Kidney (tissue), 14 donors: Measurements from ENCODE around the gene WDR31. TPM values are rescaled to one million over a fixed set of nuclear protein-coding genes. Genes with fewer than 3 reads are reported as not detected.

ENCODE experiments used
- DNase-seq, 5 donors: peaks; one replicate each; pipeline ENCODE4 v3.0.0-alpha.2; 2013 to 2020
- FAIRE-seq: peaks from 2 replicates; lab custom pipeline; 2012; peaks lifted over from hg19 to GRCh38; lab: Jason Lieb, UNC
- H3K27ac ChIP-seq, 2 donors: one replicate each; pipeline ENCODE4 v1.7.0; 2013; ENCODE audit warnings: low read depth in 2 of 2, low read length in 2 of 2, inconsistent platforms in 1 of 2
- H3K27me3 ChIP-seq: one replicate; pipeline ENCODE4 v1.7.1; 2013; ENCODE audit warnings: low read length, inconsistent platforms; ENCODE audit not compliant: control insufficient read depth, insufficient read depth
- H3K36me3 ChIP-seq, 3 donors: one replicate each; pipeline versions ENCODE4 v1.7.0 to v1.7.1; 2013; ENCODE audit warnings: low read length in 3 of 3, control low read depth in 1 of 3, inconsistent platforms in 1 of 3; ENCODE audit not compliant: insufficient read depth in 3 of 3, control insufficient read depth in 2 of 3
- H3K4me1 ChIP-seq, 3 donors: one replicate each; pipeline versions ENCODE4 v1.7.0 to v1.7.1; 2013; ENCODE audit warnings: low read length in 3 of 3, inconsistent platforms in 1 of 3, low read depth in 1 of 3; ENCODE audit not compliant: control insufficient read depth in 2 of 3, insufficient read depth in 2 of 3
- H3K4me3 ChIP-seq, 3 donors: one replicate each; pipeline versions ENCODE4 v1.7.0 to v1.8.1; 2013; ENCODE audit warnings: low read length in 3 of 3, control low read depth in 1 of 3, inconsistent platforms in 1 of 3
- H3K9ac ChIP-seq, 3 donors: one replicate each; pipeline versions ENCODE4 v1.7.0 to v1.7.1; 2013; ENCODE audit warnings: low read length in 3 of 3, control low read depth in 1 of 3, inconsistent platforms in 1 of 3
- H3K9me3 ChIP-seq, 3 donors: one replicate each; pipeline versions ENCODE4 v1.7.0 to v1.7.1; 2013; ENCODE audit warnings: low read length in 3 of 3, control low read depth in 1 of 3, inconsistent platforms in 1 of 3; ENCODE audit not compliant: control insufficient read depth in 2 of 3, insufficient read depth in 1 of 3
- intact Hi-C: fragments of 100-400 bp; cut with DNase I; formaldehyde crosslinking; loops from one replicate; pipeline ENCODE4 v1.11.1; 2022
- polyA plus RNA-seq: library from polyadenylated mRNA; stranded (reverse); fragments of 350-450 nt; fragmentation: Illumina TruSeq; extraction: RNeasy Lipid Tissue Mini Kit (QIAGEN cat#74804); gene quantifications from one replicate; pipeline ENCODE4 v1.2.3, GENCODE V29; 2014; ENCODE audit warnings: low read depth, low replicate concordance; ENCODE audit not compliant: insufficient read depth
- total RNA-seq: library from RNA; stranded (reverse); fragmentation: NEBNext Ultra II Directional; extraction: Animal tissue kit (Norgen Biotek cat#: 25700); gene quantifications from one replicate; pipeline ENCODE4 v1.2.1, GENCODE V29; 2021
- TF ChIP-seq, protein P1 (sequence below): IDR thresholded peaks from 3 replicates; pipeline ENCODE4 v1.5.1; 2012; ENCODE audit warnings: mild to moderate bottlenecking, moderate library complexity, borderline replicate concordance; ENCODE audit not compliant: insufficient read depth; ENCODE audit errors: extremely low read depth
- donor health status: control.
- donor health status: control.
- donor health status: control.
- donor health status: control.
- donor health status: control.
- donor health status: DM: yes; HTN: yes; CAD: no.
- donor health status: Normal renal cell carcinoma (clear cell type).

Gene WDR31
- total and polyA plus RNA-seq, 2 donors from 2014 or later, result 3.1 to 8.7 TPM

DNA sequence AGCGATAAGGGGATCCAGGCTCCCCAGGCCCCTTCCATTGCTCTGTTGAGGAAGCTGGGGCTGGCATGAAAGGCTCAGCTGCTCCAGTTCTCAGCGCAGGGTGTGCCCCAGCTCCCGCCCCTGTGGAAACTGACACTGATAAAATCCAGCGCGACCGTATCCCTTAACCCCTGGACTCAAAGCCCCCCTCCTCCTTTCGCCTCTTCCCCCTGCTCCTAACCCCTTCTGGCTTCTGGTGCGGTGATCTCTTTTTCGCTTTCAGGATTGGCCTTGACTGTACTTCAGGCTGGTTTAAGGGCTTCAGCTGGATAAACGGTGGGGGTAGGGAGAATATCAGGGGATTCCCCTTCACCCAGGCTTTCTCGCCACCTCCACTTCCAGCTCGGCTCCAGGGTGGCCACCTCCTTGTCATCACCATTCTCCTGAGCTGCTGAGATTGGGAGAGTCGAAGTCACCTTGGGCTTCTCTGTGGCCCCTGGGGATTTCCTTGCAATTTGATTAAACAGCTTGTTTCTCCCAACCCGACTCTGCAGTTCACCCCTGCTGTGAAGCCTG lies 10.1 kb upstream of the WDR31 start:
- peaks cover 0 to 6% (median 4%) of the 10 kb centered on the region in 3 donors for H3K4me1 ChIP-seq
- intact Hi-C loops, result no loop called here

DNA sequence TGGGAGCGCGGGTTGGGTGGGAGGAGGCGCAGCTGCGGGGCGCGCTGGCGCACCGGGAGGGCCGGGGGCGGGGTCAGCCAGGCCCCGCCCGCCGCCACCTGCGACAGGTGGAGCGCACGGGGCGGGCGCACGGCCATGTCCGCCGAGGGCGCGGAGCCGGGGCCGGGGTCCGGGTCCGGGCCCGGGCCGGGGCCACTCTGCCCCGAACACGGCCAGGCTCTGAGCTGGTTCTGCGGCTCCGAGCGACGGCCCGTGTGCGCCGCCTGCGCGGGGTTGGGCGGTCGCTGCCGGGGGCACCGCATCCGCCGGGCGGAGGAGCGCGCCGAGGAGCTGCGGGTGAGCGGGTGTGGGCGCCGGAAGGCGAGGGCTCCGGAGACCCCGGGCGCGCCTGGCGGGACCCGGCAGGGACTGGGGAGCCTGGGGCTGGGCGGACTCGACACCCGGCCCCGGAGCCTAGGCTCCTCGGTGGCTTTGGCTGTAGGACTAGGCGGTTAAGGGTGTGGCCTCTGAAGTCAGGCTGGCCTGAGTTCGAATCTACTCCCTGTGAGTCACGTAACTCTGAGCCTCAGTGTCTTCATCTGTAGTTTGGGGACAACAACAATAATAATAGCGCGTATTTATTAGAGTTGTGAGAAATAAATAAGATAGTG lies 9.5 kb upstream of the WDR31 start, which contains the start of gene BSPRY:
Gene BSPRY (plus strand): TSS at position 97 of the 650 bp plus-strand sequence. CDS start 39 bp downstream, at position 136.
- Histone ChIP-seq H3K4me1 (peaks cover 0 to 6% (median 4%) of the 10 kb centered on the region in 3 donors), H3K4me3 (peak within 1 kb of the TSS; percentile 48 to 81 (median 76)), H3K27me3 (peaks cover 19% of the 10 kb centered on the region), H3K9ac (peak within 1 kb of the TSS in 2 of 3 donors; percentile 37 to 75), H3K9me3 (no peaks in the 10 kb centered on the region), H3K36me3 (no peaks in the 10 kb centered on the region), H3K27ac (peak within 1 kb of the TSS in 1 of 2 donors; percentile 23)
- FAIRE-seq (no peak), DNase-seq (peak in 2 of 5 donors; percentile 29 to 48)
- intact Hi-C loops, result no loop called here
- TF ChIP-seq, protein P1, sequence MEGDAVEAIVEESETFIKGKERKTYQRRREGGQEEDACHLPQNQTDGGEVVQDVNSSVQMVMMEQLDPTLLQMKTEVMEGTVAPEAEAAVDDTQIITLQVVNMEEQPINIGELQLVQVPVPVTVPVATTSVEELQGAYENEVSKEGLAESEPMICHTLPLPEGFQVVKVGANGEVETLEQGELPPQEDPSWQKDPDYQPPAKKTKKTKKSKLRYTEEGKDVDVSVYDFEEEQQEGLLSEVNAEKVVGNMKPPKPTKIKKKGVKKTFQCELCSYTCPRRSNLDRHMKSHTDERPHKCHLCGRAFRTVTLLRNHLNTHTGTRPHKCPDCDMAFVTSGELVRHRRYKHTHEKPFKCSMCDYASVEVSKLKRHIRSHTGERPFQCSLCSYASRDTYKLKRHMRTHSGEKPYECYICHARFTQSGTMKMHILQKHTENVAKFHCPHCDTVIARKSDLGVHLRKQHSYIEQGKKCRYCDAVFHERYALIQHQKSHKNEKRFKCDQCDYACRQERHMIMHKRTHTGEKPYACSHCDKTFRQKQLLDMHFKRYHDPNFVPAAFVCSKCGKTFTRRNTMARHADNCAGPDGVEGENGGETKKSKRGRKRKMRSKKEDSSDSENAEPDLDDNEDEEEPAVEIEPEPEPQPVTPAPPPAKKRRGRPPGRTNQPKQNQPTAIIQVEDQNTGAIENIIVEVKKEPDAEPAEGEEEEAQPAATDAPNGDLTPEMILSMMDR, result no peak

More for the DNA sequence above, 10.1 kb upstream of the WDR31 start:
- peak overlapping the region; percentile 48 to 81 (median 76) for H3K4me3 ChIP-seq
- DNase-seq, result peak in 1 of 5 donors; percentile 11
- H3K27ac ChIP-seq, result peak overlapping the region in 1 of 2 donors; percentile 23
- no peaks in the 10 kb centered on the region for H3K9me3 ChIP-seq
- peak overlapping the region in 2 of 3 donors; percentile 37 to 75 for H3K9ac ChIP-seq
- H3K27me3 ChIP-seq, result peaks cover 19% of the 10 kb centered on the region
- no peaks in the 10 kb centered on the region for H3K36me3 ChIP-seq
- TF ChIP-seq, protein P1, result no peak
- no peak for FAIRE-seq

DNA sequence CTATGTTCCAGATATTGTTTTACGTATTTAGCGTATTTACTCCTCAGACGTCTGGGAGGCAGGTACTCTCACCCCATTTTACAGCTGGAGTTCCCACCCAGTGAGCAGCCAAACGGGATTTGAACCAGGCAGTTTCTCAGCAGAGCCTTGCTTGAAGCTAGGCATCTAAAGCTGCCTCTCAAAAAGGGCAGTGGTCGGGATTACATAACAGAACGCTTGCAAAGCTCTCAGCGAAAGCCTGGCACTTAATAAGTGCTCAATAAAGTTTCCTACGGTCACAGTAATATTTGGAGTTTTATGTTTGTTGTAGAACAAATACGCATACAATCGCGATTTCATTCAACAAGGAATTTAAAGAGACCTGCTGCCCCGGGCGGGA lies 9.0 kb upstream of the WDR31 start:
- no peak overlapping the region for H3K27ac ChIP-seq
- intact Hi-C loops, result no loop called here

More for the DNA sequence above, 9.0 kb upstream of the WDR31 start:
- no peak for FAIRE-seq
- no peaks in the 10 kb centered on the region for H3K9me3 ChIP-seq
- H3K9ac ChIP-seq, result no peak overlapping the region
- H3K4me1 ChIP-seq, result peaks cover 0 to 6% (median 4%) of the 10 kb centered on the region in 3 donors
- TF ChIP-seq, protein P1, result no peak
- H3K4me3 ChIP-seq, result peak overlapping the region; percentile 30 to 66 (median 61)
- no peak for DNase-seq
- peaks cover 19% of the 10 kb centered on the region for H3K27me3 ChIP-seq
- no peaks in the 10 kb centered on the region for H3K36me3 ChIP-seq
